Tibial nerve (tissue), 3 donors: ENCODE results near the gene MXD4.

ENCODE experiments used
- POLR2A ChIP-seq, 2 donors: fragments of 450-650 bp; IDR thresholded peaks; one replicate each; pipeline ENCODE4 v1.6.1; 2017; ENCODE audit warnings: antibody characterized with exemption in 2 of 2, mild to moderate bottlenecking in 2 of 2, moderate library complexity in 2 of 2
- TF ChIP-seq, protein P1 (sequence below), 5 experiments: fragments of 200-600 bp in 3 of 5; fragments of 450-650 bp in 2 of 5; sonication (generic) in 3 of 5; IDR thresholded peaks; one replicate each; pipeline ENCODE4 v1.5.1; 2016 to 2019; ENCODE audit warnings: antibody characterized with exemption in 5 of 5, mild to moderate bottlenecking in 3 of 5, moderate library complexity in 2 of 5

DNA sequence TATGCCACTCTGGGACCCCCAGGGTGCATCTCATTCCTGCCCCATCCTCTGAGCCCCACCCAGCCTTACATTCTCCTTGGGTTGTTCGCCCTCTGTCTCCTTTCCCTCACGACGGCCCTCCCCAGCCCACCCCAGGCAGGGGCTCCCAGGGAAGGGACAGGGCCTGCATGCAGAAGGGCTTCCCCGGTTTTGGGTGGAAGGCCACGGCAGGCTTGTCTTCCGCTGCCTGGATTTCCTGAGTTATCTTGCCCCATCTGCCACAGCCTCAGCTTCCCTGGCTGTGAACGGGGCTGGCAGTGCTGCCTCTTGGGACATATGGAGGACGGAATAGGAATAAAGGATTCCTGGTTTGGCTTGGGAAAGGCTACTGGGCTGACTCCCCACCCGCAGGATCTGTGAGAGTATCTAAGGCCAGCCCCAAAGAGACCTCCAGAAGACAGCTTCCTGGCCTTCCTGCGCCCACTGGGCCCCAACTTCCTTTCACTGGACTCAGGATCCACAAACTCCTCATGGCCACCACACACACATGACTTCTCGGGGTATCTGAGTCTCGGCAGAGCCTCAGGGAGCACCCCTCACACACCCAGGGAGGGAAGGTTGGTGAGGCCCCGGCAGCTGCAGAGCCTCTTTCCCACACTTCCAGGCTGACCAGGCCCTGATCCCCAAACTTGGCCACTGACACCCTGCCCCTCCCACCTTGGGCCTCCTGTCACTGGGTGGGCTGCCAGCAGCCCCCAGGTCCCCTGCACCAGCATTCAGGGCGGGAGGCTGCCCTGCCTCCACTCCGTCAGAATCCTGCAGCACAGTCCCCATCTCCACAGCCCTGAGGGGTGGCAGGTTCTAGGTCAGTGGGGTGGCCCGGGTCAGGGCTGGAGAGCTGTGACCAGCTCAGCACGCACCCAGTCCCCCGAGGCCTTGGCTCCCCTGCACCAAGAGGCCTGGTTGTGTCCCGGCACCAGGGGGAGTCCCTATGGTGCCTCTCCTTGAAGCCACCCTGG is 3.5 kb upstream of the MXD4 start:
- no peak for TF ChIP-seq POLR2A (IDR thresholded peaks at IDR 0.05)
- TF ChIP-seq, protein P1, sequence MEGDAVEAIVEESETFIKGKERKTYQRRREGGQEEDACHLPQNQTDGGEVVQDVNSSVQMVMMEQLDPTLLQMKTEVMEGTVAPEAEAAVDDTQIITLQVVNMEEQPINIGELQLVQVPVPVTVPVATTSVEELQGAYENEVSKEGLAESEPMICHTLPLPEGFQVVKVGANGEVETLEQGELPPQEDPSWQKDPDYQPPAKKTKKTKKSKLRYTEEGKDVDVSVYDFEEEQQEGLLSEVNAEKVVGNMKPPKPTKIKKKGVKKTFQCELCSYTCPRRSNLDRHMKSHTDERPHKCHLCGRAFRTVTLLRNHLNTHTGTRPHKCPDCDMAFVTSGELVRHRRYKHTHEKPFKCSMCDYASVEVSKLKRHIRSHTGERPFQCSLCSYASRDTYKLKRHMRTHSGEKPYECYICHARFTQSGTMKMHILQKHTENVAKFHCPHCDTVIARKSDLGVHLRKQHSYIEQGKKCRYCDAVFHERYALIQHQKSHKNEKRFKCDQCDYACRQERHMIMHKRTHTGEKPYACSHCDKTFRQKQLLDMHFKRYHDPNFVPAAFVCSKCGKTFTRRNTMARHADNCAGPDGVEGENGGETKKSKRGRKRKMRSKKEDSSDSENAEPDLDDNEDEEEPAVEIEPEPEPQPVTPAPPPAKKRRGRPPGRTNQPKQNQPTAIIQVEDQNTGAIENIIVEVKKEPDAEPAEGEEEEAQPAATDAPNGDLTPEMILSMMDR (IDR thresholded peaks at IDR 0.05) = no peak
